Mucosa of rectum (tissue), 2 donors: ENCODE results near the gene TAAR5.
"Not testable (repeated sequence)": the region's sequence is repeated elsewhere in the genome, so short reads cannot be mapped to it uniquely, and the experiment has no call there.

ENCODE experiments used
- H3K27ac ChIP-seq, 2 donors: one replicate each; pipeline ENCODE4 v1.7.0; 2013; ENCODE audit warnings: inconsistent platforms in 2 of 2, low read depth in 2 of 2, low read length in 2 of 2
- H3K27me3 ChIP-seq, 2 donors: one replicate each; pipeline ENCODE4 v1.7.0; 2013; ENCODE audit warnings: low read length in 2 of 2; ENCODE audit not compliant: control insufficient read depth in 2 of 2, insufficient read depth in 2 of 2
- H3K36me3 ChIP-seq, 2 donors: one replicate each; pipeline ENCODE4 v1.7.0; 2013; ENCODE audit warnings: low read length in 2 of 2; ENCODE audit not compliant: control insufficient read depth in 2 of 2, insufficient read depth in 2 of 2
- H3K4me1 ChIP-seq, 2 donors: one replicate each; pipeline ENCODE4 v1.7.0; 2013; ENCODE audit warnings: low read length in 2 of 2, mild to moderate bottlenecking in 1 of 2; ENCODE audit not compliant: control insufficient read depth in 2 of 2, insufficient read depth in 2 of 2
- H3K4me3 ChIP-seq, 2 donors: one replicate each; pipeline ENCODE4 v1.7.0; 2013; ENCODE audit warnings: low read length in 2 of 2
- H3K9ac ChIP-seq, 2 donors: one replicate each; pipeline ENCODE4 v1.7.0; 2013; ENCODE audit warnings: low read length in 2 of 2, low read depth in 1 of 2, mild to moderate bottlenecking in 1 of 2
- H3K9me3 ChIP-seq, 2 donors: one replicate each; pipeline ENCODE4 v1.7.0; 2013; ENCODE audit warnings: low read length in 2 of 2; ENCODE audit not compliant: control insufficient read depth in 2 of 2
- donor health status: healthy.
- donor health status: Normal muscosa, but diverticular disease.

TAAR5 gene

GRCh38 chr6:132584698-132585097 is 4.8 kb downstream of the TAAR5 start:
- Histone ChIP-seq H3K4me1 (no peaks in the 10 kb centered on the region), H3K36me3 (no peaks in the 10 kb centered on the region), H3K9ac (no peak overlapping the region), H3K27ac (no peak overlapping the region), H3K9me3 (no peaks in the 10 kb centered on the region), H3K27me3 (peaks cover 0 to 2% of the 10 kb centered on the region in 2 donors), H3K4me3 (no peak overlapping the region)

DNA sequence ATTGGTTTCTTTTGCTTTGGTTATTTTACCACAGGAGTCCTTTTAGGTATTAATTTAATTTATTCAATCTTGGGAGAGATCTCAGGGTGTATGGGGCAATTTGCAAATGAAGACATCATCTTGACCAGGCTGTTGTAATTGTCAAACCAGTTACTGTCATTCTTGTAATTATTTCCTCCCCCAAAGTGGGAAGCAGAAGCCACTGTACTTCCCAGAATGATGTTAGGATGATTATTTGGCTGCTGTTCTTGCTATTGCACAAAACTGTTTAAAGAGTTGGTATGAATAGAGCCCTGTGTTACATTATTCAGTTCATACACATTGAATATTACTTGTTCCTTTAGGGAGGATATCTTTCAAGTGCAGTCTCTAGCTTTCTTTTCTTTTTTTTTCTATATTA is 17.8 kb downstream of the TAAR5 start:
- Histone ChIP-seq H3K27me3 (peaks cover 0 to 8% of the 10 kb centered on the region in 2 donors), H3K4me1 (no peaks in the 10 kb centered on the region), H3K4me3 (no peak overlapping the region), H3K9ac (no peak overlapping the region), H3K27ac (no peak overlapping the region), H3K36me3 (no peaks in the 10 kb centered on the region), H3K9me3 (no peaks in the 10 kb centered on the region)

GRCh38 chr6:132570221-132570777 is 19.2 kb downstream of the TAAR5 start, which contains the start of gene TAAR6:
TSS of gene TAAR6 (plus strand) at chr6:132570322. CDS start at chr6:132570322, 0 bp downstream.
- H3K9me3 ChIP-seq: no peaks in the 10 kb centered on the region
- no peaks in the 10 kb centered on the region for H3K36me3 ChIP-seq
- no peak within 1 kb of the TSS for H3K9ac ChIP-seq
- no peaks in the 10 kb centered on the region for H3K4me1 ChIP-seq
- H3K27me3 ChIP-seq: peaks cover 0 to 8% of the 10 kb centered on the region in 2 donors
- H3K27ac ChIP-seq: no peak within 1 kb of the TSS
- H3K4me3 ChIP-seq: no peak within 1 kb of the TSS

DNA sequence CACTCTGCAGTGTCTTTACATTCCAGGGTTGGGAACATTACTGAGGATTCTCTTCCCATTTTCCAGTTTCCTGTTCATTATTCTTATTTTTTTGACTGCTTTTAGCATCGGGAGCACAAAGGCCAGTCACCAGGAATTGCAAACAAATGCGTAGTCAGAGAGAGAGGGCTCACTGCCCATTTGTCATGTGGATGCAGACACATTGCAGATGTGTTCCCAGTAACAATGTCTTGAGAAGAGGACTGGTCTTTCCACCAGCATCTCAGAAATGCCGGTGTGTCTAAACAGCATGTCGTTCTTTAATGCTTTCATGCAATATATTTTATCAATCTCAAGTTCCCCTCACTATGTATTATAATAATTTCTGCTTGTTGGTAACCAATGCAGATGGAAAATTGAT is 20.4 kb downstream of the TAAR5 start:
- H3K4me1 ChIP-seq: no peaks in the 10 kb centered on the region
- H3K27ac ChIP-seq: no peak overlapping the region
- H3K4me3 ChIP-seq: no peak overlapping the region
- H3K36me3 ChIP-seq: no peaks in the 10 kb centered on the region
- no peaks in the 10 kb centered on the region for H3K9me3 ChIP-seq
- H3K27me3 ChIP-seq: peaks cover 0 to 8% of the 10 kb centered on the region in 2 donors
- H3K9ac ChIP-seq: no peak overlapping the region

DNA sequence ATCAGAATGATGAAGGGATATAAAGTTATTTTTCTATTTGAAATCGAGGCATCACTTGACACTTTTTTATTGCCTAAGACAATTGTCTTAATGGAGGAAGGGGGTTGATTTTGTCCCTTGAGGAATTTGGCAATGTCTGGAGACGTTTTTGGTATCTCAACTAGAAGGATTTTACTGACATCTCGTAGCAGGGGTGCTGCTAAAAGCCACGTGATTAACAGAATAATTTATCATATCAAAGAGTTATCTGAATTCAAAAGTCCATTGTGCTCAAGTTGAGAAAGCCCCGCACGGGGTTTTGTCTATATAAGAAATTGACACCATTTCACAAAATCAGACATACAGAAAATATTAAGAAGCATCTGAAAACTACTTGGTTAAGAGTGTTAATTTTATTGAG is 20.9 kb downstream of the TAAR5 start:
- no peak overlapping the region for H3K9ac ChIP-seq
- peaks cover 0 to 5% of the 10 kb centered on the region in 2 donors for H3K27me3 ChIP-seq
- H3K9me3 ChIP-seq: no peaks in the 10 kb centered on the region
- H3K4me3 ChIP-seq: no peak overlapping the region
- no peaks in the 10 kb centered on the region for H3K36me3 ChIP-seq
- no peaks in the 10 kb centered on the region for H3K4me1 ChIP-seq
- H3K27ac ChIP-seq: no peak overlapping the region

- no peak overlapping the region for H3K9ac ChIP-seq
- no peak overlapping the region for H3K4me3 ChIP-seq
- no peaks in the 10 kb centered on the region for H3K36me3 ChIP-seq
- H3K9me3 ChIP-seq: no peaks in the 10 kb centered on the region
- H3K4me1 ChIP-seq: no peaks in the 10 kb centered on the region
- peaks cover 0 to 5% of the 10 kb centered on the region in 2 donors for H3K27me3 ChIP-seq
- no peak overlapping the region for H3K27ac ChIP-seq
These were observed 22.0 kb downstream of the TAAR5 start for GRCh38 chr6:132567566-132567965.

- H3K36me3 ChIP-seq: no peaks in the 10 kb centered on the region
These were observed 23.1 kb downstream of the TAAR5 start for GRCh38 chr6:132566404-132566803.

GRCh38 chr6:132560087-132560486 is 29.5 kb downstream of the TAAR5 start:
- H3K9ac ChIP-seq, H3K36me3 ChIP-seq, H3K27ac ChIP-seq, H3K27me3 ChIP-seq, H3K4me1 ChIP-seq, H3K9me3 ChIP-seq, H3K4me3 ChIP-seq: not testable (repeated sequence)

More at GRCh38 chr6:132566404-132566803, 23.1 kb downstream of the TAAR5 start:
- H3K9me3 ChIP-seq: no peaks in the 10 kb centered on the region
- no peak overlapping the region for H3K4me3 ChIP-seq
- peaks cover 0 to 5% of the 10 kb centered on the region in 2 donors for H3K27me3 ChIP-seq
- no peak overlapping the region for H3K27ac ChIP-seq
- H3K9ac ChIP-seq: no peak overlapping the region
- H3K4me1 ChIP-seq: no peaks in the 10 kb centered on the region

DNA sequence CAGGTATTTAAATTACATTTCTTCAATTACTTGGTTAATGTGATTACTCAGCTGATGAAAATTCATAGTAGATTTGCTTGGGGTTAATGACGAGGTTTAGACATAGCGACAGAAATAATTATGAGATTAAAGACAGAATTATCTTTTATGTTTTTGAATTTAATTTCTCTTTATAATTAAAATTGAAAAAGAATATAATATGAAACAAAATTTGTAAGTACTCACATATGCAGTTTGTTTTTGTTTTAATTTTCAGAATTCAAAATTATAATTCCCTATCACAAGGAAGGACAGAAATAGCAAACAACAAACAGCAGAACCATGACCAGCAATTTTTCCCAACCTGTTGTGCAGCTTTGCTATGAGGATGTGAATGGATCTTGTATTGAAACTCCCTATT is 37.2 kb downstream of the TAAR5 start, which contains the start of gene TAAR8:
TAAR8 (plus strand) TSS at position 301 of the 400 bp plus-strand sequence; CDS start at position 322, 21 bp downstream.
- Histone ChIP-seq H3K4me3 (no peak within 1 kb of the TSS), H3K4me1 (no peaks in the 10 kb centered on the region), H3K36me3 (no peaks in the 10 kb centered on the region)

GRCh38 chr6:132551214-132551613 is 38.3 kb downstream of the TAAR5 start:
- Histone ChIP-seq H3K4me1 (no peaks in the 10 kb centered on the region), H3K4me3 (no peak overlapping the region), H3K9me3 (no peaks in the 10 kb centered on the region), H3K36me3 (no peaks in the 10 kb centered on the region), H3K27me3 (peaks cover 0 to 4% of the 10 kb centered on the region in 2 donors), H3K27ac (no peak overlapping the region), H3K9ac (no peak overlapping the region)

More for the DNA sequence above, 37.2 kb downstream of the TAAR5 start, which contains the start of gene TAAR8:
- no peaks in the 10 kb centered on the region for H3K9me3 ChIP-seq
- H3K27me3 ChIP-seq: peaks cover 0 to 4% of the 10 kb centered on the region in 2 donors
- no peak within 1 kb of the TSS for H3K9ac ChIP-seq
- no peak within 1 kb of the TSS for H3K27ac ChIP-seq
